HFF-Myc (cell line): Measurements from ENCODE around the gene NLRP8.
"Not testable (repeated sequence)": the region's sequence is repeated elsewhere in the genome, so short reads cannot be mapped to it uniquely, and the experiment has no call there.

Source experiments
- DNase-seq: peaks from one replicate; pipeline ENCODE4 v3.0.0-alpha.2; 2011; ENCODE audit warnings: low read depth; ENCODE audit errors: extremely low read depth
- H3K4me3 ChIP-seq: replicated peaks from 2 replicates; pipeline ENCODE4 v1.5.1; 2011; ENCODE audit warnings: low read depth, mild to moderate bottlenecking, control low read depth, low read length
- CTCF ChIP-seq: IDR thresholded peaks from 2 replicates; pipeline ENCODE4 v1.5.1; 2012; ENCODE audit warnings: mild to moderate bottlenecking, low read depth, low read length, control low read depth; ENCODE audit errors: missing control alignments

Gene NLRP8

GRCh38 chr19:56014765-56015164 lies 67.1 kb downstream of the NLRP8 start:
- DNase-seq, result no peak
- TF ChIP-seq CTCF, result no peak
- H3K4me3 ChIP-seq, result no peak overlapping the region

GRCh38 chr19:56015756-56016155 lies 68.1 kb downstream of the NLRP8 start:
- no peak for TF ChIP-seq CTCF
- peak; percentile 4 for DNase-seq
- no peak overlapping the region for H3K4me3 ChIP-seq

- H3K4me3 ChIP-seq, DNase-seq: not testable (repeated sequence)
These were observed 71.7 kb downstream of the NLRP8 start for GRCh38 chr19:56019325-56019724.

GRCh38 chr19:56020355-56020975 lies 72.8 kb downstream of the NLRP8 start:
- H3K4me3 ChIP-seq, DNase-seq: not testable (repeated sequence)

- no peak overlapping the region for H3K4me3 ChIP-seq
- no peak for TF ChIP-seq CTCF
These were observed 79.1 kb downstream of the NLRP8 start for GRCh38 chr19:56026769-56027168.

More at GRCh38 chr19:56026769-56027168, 79.1 kb downstream of the NLRP8 start:
- no peak for DNase-seq
